Mesendoderm (in vitro differentiated cells): ENCODE results near the gene PLA2G4D.

Experiments used
- DNase-seq: peaks from one replicate; pipeline ENCODE4 v3.0.0; 2013
- H2AK5ac ChIP-seq: 2 replicates; pipeline ENCODE4 v1.6.1; 2013; ENCODE audit warnings: low read length, inconsistent platforms
- H2BK120ac ChIP-seq: 2 replicates; pipeline ENCODE4 v1.6.1; 2013; ENCODE audit warnings: low read depth, mild to moderate bottlenecking, low read length, moderate library complexity, mixed read lengths
- H2BK15ac ChIP-seq: replicated peaks from 2 replicates; pipeline ENCODE4 v1.6.1; 2013; ENCODE audit warnings: low read depth, mild to moderate bottlenecking, moderate library complexity
- H2BK5ac ChIP-seq: 2 replicates; pipeline ENCODE4 v1.6.1; 2013; ENCODE audit warnings: low read length, inconsistent platforms
- H3K18ac ChIP-seq: 2 replicates; pipeline ENCODE4 v1.6.1; 2013; ENCODE audit warnings: mild to moderate bottlenecking, low read length, mixed read lengths
- H3K23ac ChIP-seq: one replicate; pipeline ENCODE4 v1.6.1; 2013; ENCODE audit warnings: low read length
- H3K27ac ChIP-seq: 2 replicates; pipeline ENCODE4 v1.5.1; 2013; ENCODE audit warnings: low read depth, mild to moderate bottlenecking, inconsistent platforms, low read length, moderate library complexity
- H3K27me3 ChIP-seq: 2 replicates; pipeline ENCODE4 v1.6.1; 2013; ENCODE audit warnings: low read length, control low read depth, mild to moderate bottlenecking, inconsistent platforms; ENCODE audit not compliant: insufficient read depth, poor library complexity
- H3K36me3 ChIP-seq: 2 replicates; pipeline ENCODE4 v1.6.1; 2013; ENCODE audit warnings: low read length, inconsistent platforms; ENCODE audit not compliant: control insufficient read depth, insufficient read depth
- H3K4ac ChIP-seq: one replicate; pipeline ENCODE4 v1.6.1; 2013; ENCODE audit warnings: low read depth, mild to moderate bottlenecking, low read length, moderate library complexity
- H3K4me1 ChIP-seq: 2 replicates; pipeline ENCODE4 v1.6.1; 2013; ENCODE audit warnings: low read depth, low read length, inconsistent platforms; ENCODE audit not compliant: control insufficient read depth
- H3K4me2 ChIP-seq: 2 replicates; pipeline ENCODE4 v1.6.1; 2013; ENCODE audit warnings: low read length
- H3K4me3 ChIP-seq: 2 replicates; pipeline ENCODE4 v1.5.1; 2013; ENCODE audit warnings: mild to moderate bottlenecking, low read length
- H3K56ac ChIP-seq: one replicate; pipeline ENCODE4 v1.6.1; 2013; ENCODE audit warnings: low read length
- H3K79me1 ChIP-seq: 2 replicates; pipeline ENCODE4 v1.6.1; 2013; ENCODE audit warnings: low read length, inconsistent platforms
- H3K79me2 ChIP-seq: 2 replicates; pipeline ENCODE4 v1.6.1; 2013; ENCODE audit warnings: mild to moderate bottlenecking, low read length; ENCODE audit not compliant: control insufficient read depth, insufficient read depth
- H3K9ac ChIP-seq: 2 replicates; pipeline ENCODE4 v1.6.1; 2013; ENCODE audit warnings: low read length, inconsistent platforms
- H4K5ac ChIP-seq: one replicate; pipeline ENCODE4 v1.6.1; 2013; ENCODE audit warnings: low read length
- H4K8ac ChIP-seq: one replicate; pipeline ENCODE4 v1.6.1; 2013; ENCODE audit warnings: low read depth, mild to moderate bottlenecking, control low read depth, low read length, moderate library complexity
- WGBS: extraction: QIAGEN DNeasy Blood & Tissue Kit; methylation state at CpG from one replicate; pipeline ENCODE4 v1.1.7; 2013; ENCODE audit warnings: low lambda C conversion rate, missing lambda C conversion rate; ENCODE audit not compliant: insufficient coverage; ENCODE audit errors: extremely low coverage; 5-methylcytosine and 5-hydroxymethylcytosine counted together

PLA2G4D gene

GRCh38 chr15:42087926-42088800 is 6.2 kb downstream of the PLA2G4D start:
- no peaks in the 10 kb centered on the region for H3K27me3 ChIP-seq
- H3K4me3 ChIP-seq, result no peak overlapping the region
- no peak overlapping the region for H3K9ac ChIP-seq
- H2BK120ac ChIP-seq, result no peak overlapping the region
- no peak overlapping the region for H2AK5ac ChIP-seq
- H3K23ac ChIP-seq, result no peak overlapping the region
- H3K36me3 ChIP-seq, result no peaks in the 10 kb centered on the region
- H3K79me2 ChIP-seq, result no peaks in the 10 kb centered on the region
- H2BK5ac ChIP-seq, result no peak overlapping the region
- no peak overlapping the region for H3K18ac ChIP-seq
- peaks cover 14% of the 10 kb centered on the region for H3K4me1 ChIP-seq
- DNase-seq, result no peak
- no peak overlapping the region for H4K5ac ChIP-seq
- no peaks in the 10 kb centered on the region for H3K79me1 ChIP-seq
- no peak overlapping the region for H4K8ac ChIP-seq
- no peak overlapping the region for H2BK15ac ChIP-seq
- WGBS, result no CpG with 5 or more reads among the region's 11 CpGs
- H3K4ac ChIP-seq, result no peak overlapping the region
- no peak overlapping the region for H3K56ac ChIP-seq
- H3K27ac ChIP-seq, result no peak overlapping the region
- H3K4me2 ChIP-seq, result no peak overlapping the region

- H2AK5ac ChIP-seq, result no peak overlapping the region
- no peak overlapping the region for H3K4me3 ChIP-seq
- no peak overlapping the region for H2BK5ac ChIP-seq
- no peak for DNase-seq
- no peak overlapping the region for H3K27ac ChIP-seq
- no peak overlapping the region for H4K8ac ChIP-seq
- no peak overlapping the region for H3K23ac ChIP-seq
- WGBS, result no CpG with 5 or more reads among the region's 13 CpGs
- H3K79me1 ChIP-seq, result no peaks in the 10 kb centered on the region
- H2BK120ac ChIP-seq, result no peak overlapping the region
- H2BK15ac ChIP-seq, result no peak overlapping the region
- H3K56ac ChIP-seq, result no peak overlapping the region
- H3K4me2 ChIP-seq, result no peak overlapping the region
- no peaks in the 10 kb centered on the region for H3K79me2 ChIP-seq
- peaks cover 8% of the 10 kb centered on the region for H3K4me1 ChIP-seq
- H3K4ac ChIP-seq, result no peak overlapping the region
- H3K9ac ChIP-seq, result no peak overlapping the region
- H3K18ac ChIP-seq, result no peak overlapping the region
- no peaks in the 10 kb centered on the region for H3K27me3 ChIP-seq
- H3K36me3 ChIP-seq, result no peaks in the 10 kb centered on the region
- H4K5ac ChIP-seq, result no peak overlapping the region
Measured at GRCh38 chr15:42087460-42087859, 6.9 kb downstream of the PLA2G4D start.

- DNase-seq, result no peak
- H3K79me1 ChIP-seq, result no peaks in the 10 kb centered on the region
- H3K18ac ChIP-seq, result no peak overlapping the region
- no peak overlapping the region for H3K4me2 ChIP-seq
- no peak overlapping the region for H2BK120ac ChIP-seq
- H3K4me1 ChIP-seq, result peaks cover 2% of the 10 kb centered on the region
- H3K27me3 ChIP-seq, result no peaks in the 10 kb centered on the region
- H4K8ac ChIP-seq, result no peak overlapping the region
- no peak overlapping the region for H3K56ac ChIP-seq
- no peak overlapping the region for H3K23ac ChIP-seq
- WGBS, result no CpG with 5 or more reads among the region's 3 CpGs
- H3K36me3 ChIP-seq, result no peaks in the 10 kb centered on the region
- no peak overlapping the region for H3K4ac ChIP-seq
- no peak overlapping the region for H2BK15ac ChIP-seq
- H3K79me2 ChIP-seq, result no peaks in the 10 kb centered on the region
- no peak overlapping the region for H3K27ac ChIP-seq
- no peak overlapping the region for H2BK5ac ChIP-seq
- no peak overlapping the region for H3K9ac ChIP-seq
- no peak overlapping the region for H2AK5ac ChIP-seq
- no peak overlapping the region for H4K5ac ChIP-seq
- H3K4me3 ChIP-seq, result no peak overlapping the region
Measured at GRCh38 chr15:42085721-42086120, 8.6 kb downstream of the PLA2G4D start.

- Histone ChIP-seq H3K56ac (no peak overlapping the region), H4K8ac (no peak overlapping the region), H3K18ac (no peak overlapping the region), H3K27me3 (no peaks in the 10 kb centered on the region), H3K4me1 (peaks cover 1% of the 10 kb centered on the region), H3K27ac (no peak overlapping the region), H2BK120ac (no peak overlapping the region), H4K5ac (no peak overlapping the region), H2AK5ac (no peak overlapping the region), H3K4me3 (no peak overlapping the region), H3K36me3 (no peaks in the 10 kb centered on the region), H3K23ac (no peak overlapping the region), H3K79me1 (no peaks in the 10 kb centered on the region), H3K79me2 (no peaks in the 10 kb centered on the region), H3K4me2 (no peak overlapping the region), H3K4ac (no peak overlapping the region), H3K9ac (no peak overlapping the region), H2BK15ac (no peak overlapping the region), H2BK5ac (no peak overlapping the region)
- no peak for DNase-seq
- no CpG with 5 or more reads among the region's 5 CpGs for WGBS
Measured at GRCh38 chr15:42085236-42085605, 9.1 kb downstream of the PLA2G4D start.

- H3K27me3 ChIP-seq, result no peaks in the 10 kb centered on the region
- H2AK5ac ChIP-seq, result no peak overlapping the region
- H3K4me3 ChIP-seq, result no peak overlapping the region
- peak overlapping the region; percentile 18 for H3K56ac ChIP-seq
- H3K79me1 ChIP-seq, result no peaks in the 10 kb centered on the region
- no peak overlapping the region for H2BK120ac ChIP-seq
- no peak overlapping the region for H4K8ac ChIP-seq
- no peak overlapping the region for H2BK5ac ChIP-seq
- no peak overlapping the region for H4K5ac ChIP-seq
- no peak overlapping the region for H3K27ac ChIP-seq
- no peaks in the 10 kb centered on the region for H3K36me3 ChIP-seq
- no peak overlapping the region for H3K9ac ChIP-seq
- no peak overlapping the region for H2BK15ac ChIP-seq
- H3K23ac ChIP-seq, result no peak overlapping the region
- H3K79me2 ChIP-seq, result no peaks in the 10 kb centered on the region
- no peak overlapping the region for H3K4ac ChIP-seq
- no peak overlapping the region for H3K4me2 ChIP-seq
- peaks cover 4% of the 10 kb centered on the region for H3K4me1 ChIP-seq
- WGBS, result no CpG with 5 or more reads among the region's 29 CpGs
- H3K18ac ChIP-seq, result no peak overlapping the region
- peak; percentile 85 for DNase-seq
Measured at GRCh38 chr15:42084465-42085235, 9.7 kb downstream of the PLA2G4D start.
